ENCODE data around the gene CD248.
A peak's percentile ranks its signal among the peaks of the same experiment; 100 is the strongest.

Gene CD248

DNA sequence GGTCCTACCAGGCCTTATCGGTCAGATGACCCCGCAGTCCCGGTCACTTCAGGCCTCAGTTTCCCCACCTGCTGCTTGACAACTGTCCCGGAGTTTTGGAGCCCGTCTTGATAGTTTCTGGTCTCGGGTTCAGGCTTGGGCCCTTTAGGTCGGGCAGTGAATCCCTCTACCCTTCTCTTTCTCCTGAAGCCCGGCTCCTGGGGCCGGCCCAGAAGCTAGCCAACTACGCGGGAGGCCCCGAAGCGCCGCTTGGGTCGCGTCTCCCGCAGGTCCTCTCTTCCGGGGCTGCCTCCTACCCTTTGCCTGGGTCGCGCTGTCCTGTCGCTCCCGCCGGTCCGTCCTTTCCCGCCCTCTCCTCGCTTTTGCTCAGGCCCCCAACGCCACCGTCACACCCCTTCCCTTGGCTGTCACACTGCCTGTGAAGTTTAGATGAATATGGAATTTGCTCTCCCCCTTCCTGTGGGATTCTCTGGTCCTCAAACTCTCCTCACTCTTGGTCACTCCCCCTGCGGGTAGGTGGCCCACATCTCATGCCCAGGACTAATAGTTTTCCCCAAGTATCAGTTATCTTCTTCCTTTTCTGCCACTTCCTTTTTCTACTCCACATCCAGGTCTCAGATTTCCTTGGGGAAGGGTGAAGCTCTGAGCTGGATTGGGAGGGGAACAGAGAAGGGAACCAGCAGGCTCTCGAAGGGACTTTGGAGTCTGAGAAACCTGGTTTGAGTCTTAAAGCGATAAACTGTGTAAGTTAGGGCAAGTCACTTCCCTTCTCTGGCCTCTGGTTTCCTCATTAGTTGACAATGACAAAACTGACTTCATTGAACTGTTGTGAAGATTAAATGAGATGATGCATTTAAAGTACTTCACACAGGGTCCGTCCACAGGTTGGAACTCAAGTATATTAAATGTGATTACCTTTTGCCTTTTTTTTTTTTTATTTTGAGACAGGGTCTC, 47.6 kb downstream of the CD248 start:
- no peak for DNase-seq

DNA sequence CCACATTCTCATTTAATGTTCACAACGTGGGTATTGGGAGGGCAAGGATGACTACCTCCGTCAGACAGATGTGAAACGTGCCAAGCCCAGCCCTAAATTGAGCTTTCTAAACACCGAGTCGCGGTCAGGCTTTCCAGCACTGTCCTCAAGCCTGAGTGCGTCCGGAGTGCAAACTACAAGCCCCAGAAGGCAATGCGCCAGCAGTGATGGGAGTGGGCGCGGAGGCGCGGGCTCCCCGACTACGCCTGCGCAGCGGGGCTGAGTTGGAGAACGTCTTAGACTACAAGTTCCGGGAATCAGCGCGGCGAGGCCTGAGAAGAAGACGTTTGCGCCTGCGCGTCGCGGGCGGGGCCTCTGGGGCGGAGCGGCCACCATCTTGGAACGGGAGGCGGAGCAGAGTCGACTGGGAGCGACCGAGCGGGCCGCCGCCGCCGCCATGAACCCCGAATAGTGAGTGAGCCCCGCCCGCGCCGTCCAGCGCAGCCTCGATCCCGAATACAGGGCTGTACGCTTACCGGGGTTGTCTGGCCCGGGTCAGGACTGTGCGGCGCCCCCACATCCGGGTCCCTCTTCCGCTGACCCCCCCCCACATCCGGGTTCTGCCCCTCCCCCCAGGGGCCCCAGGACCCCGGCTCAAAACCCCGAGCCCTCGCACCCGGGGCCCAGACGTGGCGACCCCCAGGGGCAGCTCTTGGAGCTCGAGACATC, 48.4 kb downstream of the CD248 start, which contains the start of gene RAB1B:
Gene RAB1B, plus strand, starts transcription at position 396 of the 708 bp plus-strand sequence. Its CDS starts 41 bp downstream, at position 437.
- peak; percentile 99 for DNase-seq

GRCh38 chr11:66267379-66268243, 49.2 kb downstream of the CD248 start:
- peak; percentile 58 for DNase-seq

- no peak for DNase-seq
These were observed 49.8 kb downstream of the CD248 start for GRCh38 chr11:66267039-66267378.

DNA sequence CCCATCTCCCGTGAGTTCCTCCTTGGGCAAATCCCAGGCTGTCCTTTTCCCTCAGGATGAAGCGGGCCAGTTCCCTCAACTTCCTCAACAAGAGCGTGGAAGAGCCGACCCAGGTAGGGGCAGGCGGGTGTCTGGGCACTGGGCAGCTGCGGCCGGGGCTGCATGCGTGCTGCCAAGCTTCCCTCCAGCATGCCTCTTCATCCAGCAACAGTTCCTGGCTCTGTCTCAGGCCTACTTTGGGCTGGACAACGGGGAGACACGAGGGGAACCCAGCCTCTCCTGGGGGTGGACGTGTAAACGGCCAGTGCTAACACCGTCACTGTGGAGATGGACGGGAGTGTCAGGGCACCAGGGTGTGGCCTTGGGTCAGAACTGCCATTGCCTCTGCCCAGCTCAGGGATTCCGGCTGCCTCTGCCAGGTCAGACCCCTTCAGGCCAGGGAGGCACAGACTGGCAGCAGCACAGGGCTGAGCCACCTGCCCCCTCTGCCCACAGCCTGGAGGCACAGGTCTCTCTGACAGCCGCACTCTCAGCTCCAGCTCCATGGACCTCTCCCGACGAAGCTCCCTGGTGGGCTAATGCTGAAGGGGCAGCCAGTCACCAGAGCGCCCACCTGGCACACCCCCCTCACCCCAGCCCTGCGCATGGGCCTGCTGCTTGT, 50.3 kb downstream of the CD248 start:
- DNase-seq: no peak

- no peak for DNase-seq
These were observed 51.1 kb downstream of the CD248 start for GRCh38 chr11:66265531-66266377.

DNA sequence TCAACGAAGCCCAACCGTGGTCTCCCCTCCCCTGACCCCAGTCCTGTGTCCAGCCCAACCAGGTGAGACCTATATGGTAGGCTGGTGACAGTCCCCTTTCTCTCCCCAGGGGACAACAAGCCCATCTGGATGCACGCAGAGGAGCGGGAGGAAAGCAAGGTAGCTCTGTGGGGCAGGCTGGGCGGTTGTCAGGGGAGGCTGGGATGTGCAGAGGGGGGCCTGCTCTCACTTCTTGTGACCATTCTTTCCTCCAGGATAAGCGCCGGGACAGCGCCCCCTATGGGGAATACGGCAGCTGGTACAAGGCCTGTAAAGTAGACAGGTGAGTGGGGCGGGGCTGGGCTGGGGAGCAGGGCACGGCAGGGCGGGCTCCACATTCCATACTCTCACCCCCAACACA, 51.9 kb downstream of the CD248 start:
- no peak for DNase-seq
